ENCODE measurements around the gene OR2T4. TPM values are rescaled to one million over a fixed set of nuclear protein-coding genes. Genes with fewer than 3 reads are reported as not detected.

OR2T4 gene
- total RNA-seq, 1 experiment from 2014 or later, result not detected

- Mint-ChIP-seq H3K36me3 (ENCODE audit: insufficient read depth, unreplicated experiment) (no peaks in the 10 kb centered on the region), H3K9me3 (ENCODE audit: low read depth, unreplicated experiment) (peaks cover 32% of the 10 kb centered on the region), H3K27me3 (ENCODE audit: unreplicated experiment) (no peaks in the 10 kb centered on the region), H3K4me1 (ENCODE audit: low read depth, unreplicated experiment) (no peaks in the 10 kb centered on the region), H3K4me3 (ENCODE audit: low read depth, unreplicated experiment) (no peak overlapping the region), H3K27ac (ENCODE audit: unreplicated experiment) (no peak overlapping the region)
- CTCF ChIA-PET, result no interaction called here
- intact Hi-C loops (cut with micrococcal nuclease; ENCODE audit: unreplicated experiment), result no loop called here
- no TSS peak for BruUV-seq (replicated peaks)
- no peak for DNase-seq
- TF ChIP-seq, protein P1, sequence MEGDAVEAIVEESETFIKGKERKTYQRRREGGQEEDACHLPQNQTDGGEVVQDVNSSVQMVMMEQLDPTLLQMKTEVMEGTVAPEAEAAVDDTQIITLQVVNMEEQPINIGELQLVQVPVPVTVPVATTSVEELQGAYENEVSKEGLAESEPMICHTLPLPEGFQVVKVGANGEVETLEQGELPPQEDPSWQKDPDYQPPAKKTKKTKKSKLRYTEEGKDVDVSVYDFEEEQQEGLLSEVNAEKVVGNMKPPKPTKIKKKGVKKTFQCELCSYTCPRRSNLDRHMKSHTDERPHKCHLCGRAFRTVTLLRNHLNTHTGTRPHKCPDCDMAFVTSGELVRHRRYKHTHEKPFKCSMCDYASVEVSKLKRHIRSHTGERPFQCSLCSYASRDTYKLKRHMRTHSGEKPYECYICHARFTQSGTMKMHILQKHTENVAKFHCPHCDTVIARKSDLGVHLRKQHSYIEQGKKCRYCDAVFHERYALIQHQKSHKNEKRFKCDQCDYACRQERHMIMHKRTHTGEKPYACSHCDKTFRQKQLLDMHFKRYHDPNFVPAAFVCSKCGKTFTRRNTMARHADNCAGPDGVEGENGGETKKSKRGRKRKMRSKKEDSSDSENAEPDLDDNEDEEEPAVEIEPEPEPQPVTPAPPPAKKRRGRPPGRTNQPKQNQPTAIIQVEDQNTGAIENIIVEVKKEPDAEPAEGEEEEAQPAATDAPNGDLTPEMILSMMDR (IDR thresholded peaks at IDR 0.05; ENCODE audit: unreplicated experiment), result no peak
Observed at GRCh38 chr1:248388426-248388825, 27.0 kb downstream of the OR2T4 start.

DNA sequence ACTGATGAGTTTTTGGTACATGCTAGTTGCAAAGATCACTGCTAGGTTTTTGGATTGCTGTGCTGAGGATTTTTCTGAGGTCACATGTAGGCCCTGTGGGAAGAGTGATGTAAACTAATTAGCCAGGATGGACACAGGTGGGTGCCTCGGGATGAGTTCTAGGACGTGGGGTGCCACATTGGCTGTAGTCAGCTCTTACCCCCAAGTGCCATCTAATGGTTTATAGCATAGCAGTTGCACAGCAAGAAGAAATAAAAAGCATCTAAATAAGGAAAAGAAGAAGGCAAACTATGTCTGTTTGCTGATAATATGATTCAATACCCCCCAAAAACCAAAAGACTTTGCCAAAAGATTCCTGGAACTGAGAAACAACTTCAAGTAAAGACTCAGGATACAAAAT, 31.6 kb downstream of the OR2T4 start:
- Mint-ChIP-seq H3K9me3 (ENCODE audit: low read depth, unreplicated experiment) (peaks cover 30% of the 10 kb centered on the region), H3K36me3 (ENCODE audit: insufficient read depth, unreplicated experiment) (no peaks in the 10 kb centered on the region), H3K4me3 (ENCODE audit: low read depth, unreplicated experiment) (no peak overlapping the region), H3K27ac (ENCODE audit: unreplicated experiment) (no peak overlapping the region), H3K4me1 (ENCODE audit: low read depth, unreplicated experiment) (no peaks in the 10 kb centered on the region), H3K27me3 (ENCODE audit: unreplicated experiment) (no peaks in the 10 kb centered on the region)
- no peak for DNase-seq
- TF ChIP-seq, protein P1 (IDR thresholded peaks at IDR 0.05; ENCODE audit: unreplicated experiment), result no peak
- BruUV-seq (replicated peaks), result no TSS peak
- CTCF ChIA-PET, result no interaction called here
- intact Hi-C loops (cut with micrococcal nuclease; ENCODE audit: unreplicated experiment), result no loop called here

DNA sequence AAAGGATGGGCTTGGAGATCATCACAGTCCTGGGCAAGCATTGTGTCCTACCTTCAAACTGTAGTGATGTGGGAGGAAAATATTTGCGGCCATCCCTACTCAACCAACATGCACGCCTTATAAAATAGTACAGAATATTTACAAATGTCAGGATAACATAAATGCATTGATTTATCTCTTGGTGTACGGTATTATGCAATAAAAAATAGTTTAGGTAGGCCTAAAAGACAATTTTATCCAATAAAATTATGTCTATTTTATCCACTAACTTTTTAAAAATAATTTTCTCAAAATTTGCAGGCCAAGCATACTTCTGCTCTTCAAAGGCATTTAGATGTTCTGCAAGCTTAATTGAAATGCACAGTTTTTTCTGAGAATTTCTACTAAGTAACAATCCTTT, 41.3 kb downstream of the OR2T4 start, which contains the start of gene OR2T1:
TSS of gene OR2T1 (plus strand) at position 301 of the 400 bp plus-strand sequence. CDS start 3,100 bp downstream, outside the sequence.
- BruUV-seq (replicated peaks), result no TSS peak
- Mint-ChIP-seq H3K27me3 (ENCODE audit: unreplicated experiment) (no peaks in the 10 kb centered on the region), H3K4me1 (ENCODE audit: low read depth, unreplicated experiment) (no peaks in the 10 kb centered on the region), H3K4me3 (ENCODE audit: low read depth, unreplicated experiment) (no peak within 1 kb of the TSS), H3K27ac (ENCODE audit: unreplicated experiment) (no peak within 1 kb of the TSS), H3K9me3 (ENCODE audit: low read depth, unreplicated experiment) (peaks cover 14% of the 10 kb centered on the region), H3K36me3 (ENCODE audit: insufficient read depth, unreplicated experiment) (no peaks in the 10 kb centered on the region)
- no peak for DNase-seq
- TF ChIP-seq, protein P1 (IDR thresholded peaks at IDR 0.05; ENCODE audit: unreplicated experiment), result no peak
- intact Hi-C loops (cut with micrococcal nuclease; ENCODE audit: unreplicated experiment), result no loop called here
- CTCF ChIA-PET, result no interaction called here

GRCh38 chr1:248404024-248404423, 42.6 kb downstream of the OR2T4 start:
- intact Hi-C loops (cut with micrococcal nuclease; ENCODE audit: unreplicated experiment), result no loop called here

More at GRCh38 chr1:248404024-248404423, 42.6 kb downstream of the OR2T4 start:
- Mint-ChIP-seq H3K36me3 (ENCODE audit: insufficient read depth, unreplicated experiment) (no peaks in the 10 kb centered on the region), H3K9me3 (ENCODE audit: low read depth, unreplicated experiment) (peaks cover 14% of the 10 kb centered on the region), H3K4me3 (ENCODE audit: low read depth, unreplicated experiment) (no peak overlapping the region), H3K27me3 (ENCODE audit: unreplicated experiment) (no peaks in the 10 kb centered on the region), H3K4me1 (ENCODE audit: low read depth, unreplicated experiment) (no peaks in the 10 kb centered on the region), H3K27ac (ENCODE audit: unreplicated experiment) (no peak overlapping the region)
- BruUV-seq (replicated peaks), result no TSS peak
- TF ChIP-seq, protein P1 (IDR thresholded peaks at IDR 0.05; ENCODE audit: unreplicated experiment), result no peak
- no peak for DNase-seq
- CTCF ChIA-PET, result no interaction called here

Data from Calu3 (cell line).